ENCODE results near the gene MMP1. TPM values are rescaled to one million over a fixed set of nuclear protein-coding genes. Genes with fewer than 3 reads are reported as not detected.

MMP1 gene
- total RNA-seq (2022), result 30.4 and 33.5 TPM in 2 replicates
- percentile 60 among the genes with signal in this experiment for Bru-seq, nascent RNA
- BruChase-seq, experiment 1, labeled RNA remaining after a 6-hour chase, result percentile 77 among the genes with signal in this experiment
- percentile 58 among the genes with signal in this experiment for BruChase-seq, experiment 2, labeled RNA remaining after a 2-hour chase
- long read RNA-seq, transcript MMP1-201 (10 exons, 1,970 nt), result major isoform, 32 of 35 reads
- long read RNA-seq, partial matches to known transcripts, result 3 of 35 reads
- long read RNA-seq, other reads (novel, unspliced or antisense), result 0 of 35 reads

GRCh38 chr11:102798012-102798746 is at the start of gene MMP1:
Gene MMP1 (minus strand): TSS chr11:102798160. CDS start chr11:102798092, 68 bp downstream.
- peaks cover 5% of the 10 kb centered on the region for H3K36me3 Mint-ChIP-seq (ENCODE audit: insufficient read depth, unreplicated experiment)
- CTCF ChIA-PET, result no interaction called here
- H3K9me3 Mint-ChIP-seq (ENCODE audit: low read depth, unreplicated experiment), result no peaks in the 10 kb centered on the region
- intact Hi-C loops (cut with micrococcal nuclease; ENCODE audit: unreplicated experiment), result no loop called here
- H3K27me3 Mint-ChIP-seq (ENCODE audit: unreplicated experiment), result no peaks in the 10 kb centered on the region
- no peak for TF ChIP-seq CTCF (IDR thresholded peaks at IDR 0.05; ENCODE audit: unreplicated experiment)
- peaks cover 21% of the 10 kb centered on the region for H3K4me1 Mint-ChIP-seq (ENCODE audit: low read depth, unreplicated experiment)
- no peak for DNase-seq
- BruUV-seq (replicated peaks), result no TSS peak
- peak within 1 kb of the TSS; percentile 7 for H3K4me3 Mint-ChIP-seq (ENCODE audit: low read depth, unreplicated experiment)
- H3K27ac Mint-ChIP-seq (ENCODE audit: unreplicated experiment), result no peak within 1 kb of the TSS

- Mint-ChIP-seq H3K36me3 (ENCODE audit: insufficient read depth, unreplicated experiment) (peaks cover 5% of the 10 kb centered on the region), H3K9me3 (ENCODE audit: low read depth, unreplicated experiment) (peaks cover 3% of the 10 kb centered on the region), H3K27ac (ENCODE audit: unreplicated experiment) (no peak overlapping the region), H3K4me3 (ENCODE audit: low read depth, unreplicated experiment) (no peak overlapping the region), H3K27me3 (ENCODE audit: unreplicated experiment) (no peaks in the 10 kb centered on the region), H3K4me1 (ENCODE audit: low read depth, unreplicated experiment) (peaks cover 29% of the 10 kb centered on the region)
- BruUV-seq (replicated peaks), result no TSS peak
- DNase-seq, result no peak
- no peak for TF ChIP-seq CTCF (IDR thresholded peaks at IDR 0.05; ENCODE audit: unreplicated experiment)
- CTCF ChIA-PET, result no interaction called here
- intact Hi-C loops (cut with micrococcal nuclease; ENCODE audit: unreplicated experiment), result no loop called here
Measured at GRCh38 chr11:102846292-102846691, 48.3 kb upstream of the MMP1 start.

- H3K36me3 Mint-ChIP-seq (ENCODE audit: insufficient read depth, unreplicated experiment), result peaks cover 5% of the 10 kb centered on the region
- no peak for DNase-seq
- TF ChIP-seq CTCF (IDR thresholded peaks at IDR 0.05; ENCODE audit: unreplicated experiment), result no peak
- peaks cover 3% of the 10 kb centered on the region for H3K9me3 Mint-ChIP-seq (ENCODE audit: low read depth, unreplicated experiment)
- intact Hi-C loops (cut with micrococcal nuclease; ENCODE audit: unreplicated experiment), result no loop called here
- H3K27me3 Mint-ChIP-seq (ENCODE audit: unreplicated experiment), result no peaks in the 10 kb centered on the region
- H3K4me1 Mint-ChIP-seq (ENCODE audit: low read depth, unreplicated experiment), result peaks cover 15% of the 10 kb centered on the region
- no TSS peak for BruUV-seq (replicated peaks)
- H3K27ac Mint-ChIP-seq (ENCODE audit: unreplicated experiment), result no peak within 1 kb of the TSS
- H3K4me3 Mint-ChIP-seq (ENCODE audit: low read depth, unreplicated experiment), result no peak within 1 kb of the TSS
- CTCF ChIA-PET, result interaction anchor here (1.3 kb wide), 1 partner anchor 8 kb away, joined by 3 read pairs; no protein-coding TSS in a partner anchor
Measured at GRCh38 chr11:102843489-102843888, 45.5 kb upstream of the MMP1 start, which contains the start of gene MMP3. Gene MMP3 (minus strand): TSS chr11:102843609. CDS start chr11:102843546, 63 bp downstream.

GRCh38 chr11:102842930-102843329 is 45.0 kb upstream of the MMP1 start:
- Mint-ChIP-seq H3K4me3 (ENCODE audit: low read depth, unreplicated experiment) (no peak overlapping the region), H3K27ac (ENCODE audit: unreplicated experiment) (no peak overlapping the region), H3K4me1 (ENCODE audit: low read depth, unreplicated experiment) (peaks cover 20% of the 10 kb centered on the region), H3K27me3 (ENCODE audit: unreplicated experiment) (no peaks in the 10 kb centered on the region), H3K9me3 (ENCODE audit: low read depth, unreplicated experiment) (peaks cover 3% of the 10 kb centered on the region), H3K36me3 (ENCODE audit: insufficient read depth, unreplicated experiment) (peaks cover 5% of the 10 kb centered on the region)
- no TSS peak for BruUV-seq (replicated peaks)
- CTCF ChIA-PET, result interaction anchor here (1.3 kb wide), 1 partner anchor 8 kb away, joined by 3 read pairs; no protein-coding TSS in a partner anchor
- intact Hi-C loops (cut with micrococcal nuclease; ENCODE audit: unreplicated experiment), result no loop called here
- TF ChIP-seq CTCF (IDR thresholded peaks at IDR 0.05; ENCODE audit: unreplicated experiment), result no peak
- no peak for DNase-seq
